ENCODE data around the gene NCAN.

NCAN gene

DNA sequence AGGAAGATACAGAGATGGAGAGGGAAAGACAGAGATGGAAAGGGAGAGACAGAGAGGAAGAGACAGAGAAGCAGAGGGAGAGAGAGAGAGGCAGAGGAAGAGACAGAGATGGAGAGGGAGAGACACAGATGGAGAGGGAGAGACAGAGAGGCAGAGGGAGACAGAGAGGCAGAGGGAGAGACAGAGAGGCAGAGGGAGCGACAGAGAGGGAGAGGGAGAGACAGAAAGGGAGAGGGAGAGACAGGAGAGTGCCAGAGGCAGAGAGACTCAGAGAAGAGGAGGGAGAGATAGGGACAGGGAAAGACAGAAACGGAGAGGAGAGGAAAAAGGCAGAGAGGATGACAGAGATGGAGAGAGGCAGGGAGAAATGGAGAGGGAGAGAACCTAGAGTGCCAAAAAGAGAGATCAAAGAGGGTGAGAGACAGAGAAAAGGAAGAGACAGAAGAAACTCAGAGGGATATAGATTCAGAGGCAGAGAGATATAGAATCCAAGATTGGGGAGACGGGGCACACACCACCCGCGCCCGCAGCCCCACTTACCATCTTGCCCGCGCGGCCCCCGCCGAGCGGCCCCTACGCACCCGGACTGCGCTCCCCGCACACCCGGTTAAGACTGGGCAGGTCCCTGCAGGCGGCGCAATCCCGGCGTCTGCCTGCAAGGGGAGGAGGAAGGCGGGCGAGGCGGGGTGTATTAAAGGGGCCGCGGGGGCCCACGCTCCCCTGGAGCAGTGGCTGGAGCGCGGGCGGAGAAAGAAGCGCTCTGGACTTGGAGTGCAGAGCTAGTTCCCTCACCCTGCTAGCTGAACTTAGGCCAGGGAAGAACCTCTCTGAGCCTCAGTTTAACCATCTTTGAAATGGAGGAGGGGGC is 50.7 kb downstream of the NCAN start:
- no peak for DNase-seq

DNA sequence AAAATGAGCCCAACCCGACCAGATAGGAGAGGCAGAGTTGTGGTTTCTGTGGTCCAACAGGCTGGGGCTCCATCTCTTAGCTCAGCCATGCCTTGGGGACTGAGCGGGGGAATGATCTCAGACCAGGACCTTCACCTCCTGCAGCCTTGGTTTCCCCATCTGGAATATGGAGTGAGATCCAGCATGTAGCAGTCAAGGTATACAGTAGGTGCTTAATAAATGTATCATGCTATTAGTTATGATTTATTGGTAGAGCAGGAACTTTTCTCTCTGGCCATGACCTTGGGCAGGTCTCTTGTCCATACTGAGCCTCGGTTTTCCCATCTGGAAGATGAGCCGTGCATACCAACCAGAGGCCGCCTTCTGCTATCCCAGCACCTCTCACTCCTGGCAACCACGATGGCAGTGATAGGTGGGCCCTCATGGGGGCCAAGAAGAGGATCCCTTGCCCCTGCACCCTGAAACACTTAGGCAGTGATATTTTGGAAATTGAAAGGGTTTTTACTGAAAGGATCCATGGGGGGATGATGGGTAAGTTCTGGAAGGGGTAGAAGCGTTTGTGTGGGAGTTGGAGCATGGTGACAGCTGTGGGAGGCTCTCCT is 52.2 kb downstream of the NCAN start:
- no peak for DNase-seq

DNA sequence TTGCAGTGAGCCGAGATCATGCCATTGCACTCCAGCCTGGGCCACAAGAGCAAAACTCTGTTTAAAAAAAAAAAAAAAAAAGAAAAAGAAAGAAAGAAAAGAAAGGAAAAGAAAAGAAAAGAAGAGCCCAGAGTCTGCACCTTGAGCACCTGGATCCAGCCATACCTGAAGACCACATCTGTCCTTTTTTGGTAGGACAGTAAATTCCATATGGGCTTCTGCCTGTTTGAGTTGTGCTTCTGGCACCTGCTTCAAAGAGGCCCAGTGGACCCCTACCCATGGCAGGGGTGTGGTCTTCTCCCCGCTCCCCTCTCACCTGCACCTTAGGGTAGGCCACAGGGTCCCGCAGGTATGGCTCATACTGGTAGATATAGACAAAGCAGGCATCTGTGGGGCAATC is 55.5 kb downstream of the NCAN start:
- DNase-seq: no peak

DNA sequence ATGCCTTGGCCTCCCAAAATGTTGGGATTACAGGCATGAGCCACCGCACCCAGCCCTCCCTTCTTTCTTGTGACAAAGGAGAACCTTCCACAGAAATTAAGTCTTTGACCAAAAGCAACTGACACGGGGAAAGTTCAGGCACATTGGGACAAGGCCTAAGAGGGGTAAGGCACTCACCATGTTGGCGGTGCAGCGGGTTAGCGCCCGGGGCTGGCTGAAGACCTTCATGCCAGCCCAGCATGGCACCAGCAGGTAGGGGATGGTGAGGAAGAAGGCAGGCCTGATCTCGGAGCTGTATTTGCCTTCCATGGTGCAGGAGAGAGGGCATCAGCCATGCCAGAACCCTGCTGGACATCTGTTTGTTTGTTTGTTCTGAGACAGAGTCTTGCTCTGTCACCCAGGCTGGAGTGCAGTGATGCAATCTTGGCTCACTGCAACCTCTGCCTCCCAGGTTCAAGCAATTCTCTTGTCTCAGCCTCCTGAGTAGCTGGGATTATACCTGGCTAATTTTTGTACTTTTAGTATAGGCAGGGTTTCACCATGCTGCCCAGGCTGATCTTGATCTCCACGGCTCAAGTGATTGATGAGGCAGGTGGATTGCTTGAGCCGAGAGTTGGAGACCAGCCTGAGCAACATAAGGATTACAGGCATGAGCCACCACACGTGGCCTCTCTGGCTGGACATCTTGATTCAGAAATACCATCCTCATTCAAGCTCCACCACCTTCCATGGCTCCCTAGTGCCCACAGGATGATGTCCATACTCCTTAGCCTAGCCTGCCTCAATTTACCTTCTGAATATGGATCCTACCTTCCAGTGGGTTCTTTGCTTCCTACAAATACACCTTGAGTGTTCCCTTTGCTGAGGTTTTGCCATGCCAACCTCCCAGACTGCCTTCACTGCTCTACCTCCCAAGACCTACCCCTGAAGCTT is 57.0 kb downstream of the NCAN start:
- no peak for DNase-seq

DNA sequence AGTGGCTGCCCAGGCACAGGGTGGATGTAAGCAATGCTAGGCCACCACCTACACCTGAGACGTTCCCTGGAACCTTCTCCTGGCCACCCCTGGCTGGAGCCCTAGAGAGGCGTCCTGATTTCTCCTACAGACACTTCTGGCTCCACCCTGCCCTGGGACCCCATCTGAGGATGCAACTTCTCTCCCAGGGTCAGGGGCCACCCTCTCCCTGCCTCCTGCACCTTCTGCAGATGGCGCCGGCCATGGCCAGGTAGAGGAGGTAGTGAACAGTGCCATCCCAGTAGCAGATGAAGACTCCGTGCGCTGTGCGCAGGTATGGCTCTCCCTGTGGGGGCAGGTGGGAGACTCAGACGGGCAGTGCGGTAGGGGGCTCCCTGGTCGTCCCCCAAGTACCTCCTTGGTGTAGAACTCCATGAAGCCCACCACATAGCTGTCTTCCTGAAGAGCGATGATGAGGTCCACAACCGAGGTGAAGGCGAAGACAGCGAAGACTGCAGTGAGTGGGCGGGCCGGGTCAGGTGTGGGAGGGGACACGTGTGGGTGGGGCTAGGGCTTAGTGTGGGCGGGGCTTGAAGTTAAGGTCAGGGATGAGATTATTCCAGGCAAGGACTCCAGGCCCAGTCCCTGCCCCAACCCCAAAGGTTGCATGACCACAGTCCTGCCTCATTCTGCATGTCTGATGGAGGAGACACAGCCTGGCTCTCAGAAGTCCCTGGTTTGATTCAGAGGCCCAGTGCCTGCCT is 58.4 kb downstream of the NCAN start:
- DNase-seq: no peak

DNA sequence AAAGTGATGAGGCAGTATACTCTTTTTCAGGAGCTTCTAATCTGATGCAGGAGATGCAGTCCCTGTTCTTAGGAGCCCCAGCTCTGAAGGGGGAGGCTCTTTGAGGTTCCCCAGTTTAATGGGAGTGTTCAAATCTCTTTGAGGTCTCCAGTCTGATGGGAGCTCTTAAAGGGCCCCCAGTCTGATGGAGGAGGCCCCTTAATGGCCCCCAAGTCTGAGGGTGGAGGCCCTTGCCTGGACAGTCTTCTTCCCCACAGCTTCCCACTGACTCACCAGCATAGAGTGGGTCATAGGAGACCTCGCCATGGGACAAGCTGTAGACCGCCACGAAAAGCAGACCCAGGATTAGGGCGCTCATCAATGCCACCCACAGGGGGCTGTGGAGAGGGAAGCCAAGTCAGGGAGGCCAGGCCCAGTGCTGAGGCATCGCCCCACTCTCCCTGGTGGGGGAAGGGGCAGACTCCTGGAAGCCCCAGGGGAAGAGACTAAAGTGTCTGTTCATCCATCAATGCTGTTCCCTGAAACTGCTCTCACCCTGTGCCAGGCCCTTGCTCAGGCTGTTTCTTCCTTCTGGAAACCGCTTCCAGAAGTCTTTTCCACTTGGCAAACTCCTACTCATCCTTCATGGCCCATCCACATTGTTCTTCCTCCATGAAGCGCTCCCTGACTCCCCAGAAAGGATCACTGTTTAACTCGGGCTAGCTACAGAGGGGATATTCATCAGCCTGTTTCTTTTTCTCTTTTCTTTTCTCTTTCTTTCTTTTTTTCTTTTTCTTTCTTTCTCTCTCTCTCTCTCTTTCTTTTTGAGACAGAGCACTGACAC is 59.2 kb downstream of the NCAN start:
- DNase-seq: no peak

DNA sequence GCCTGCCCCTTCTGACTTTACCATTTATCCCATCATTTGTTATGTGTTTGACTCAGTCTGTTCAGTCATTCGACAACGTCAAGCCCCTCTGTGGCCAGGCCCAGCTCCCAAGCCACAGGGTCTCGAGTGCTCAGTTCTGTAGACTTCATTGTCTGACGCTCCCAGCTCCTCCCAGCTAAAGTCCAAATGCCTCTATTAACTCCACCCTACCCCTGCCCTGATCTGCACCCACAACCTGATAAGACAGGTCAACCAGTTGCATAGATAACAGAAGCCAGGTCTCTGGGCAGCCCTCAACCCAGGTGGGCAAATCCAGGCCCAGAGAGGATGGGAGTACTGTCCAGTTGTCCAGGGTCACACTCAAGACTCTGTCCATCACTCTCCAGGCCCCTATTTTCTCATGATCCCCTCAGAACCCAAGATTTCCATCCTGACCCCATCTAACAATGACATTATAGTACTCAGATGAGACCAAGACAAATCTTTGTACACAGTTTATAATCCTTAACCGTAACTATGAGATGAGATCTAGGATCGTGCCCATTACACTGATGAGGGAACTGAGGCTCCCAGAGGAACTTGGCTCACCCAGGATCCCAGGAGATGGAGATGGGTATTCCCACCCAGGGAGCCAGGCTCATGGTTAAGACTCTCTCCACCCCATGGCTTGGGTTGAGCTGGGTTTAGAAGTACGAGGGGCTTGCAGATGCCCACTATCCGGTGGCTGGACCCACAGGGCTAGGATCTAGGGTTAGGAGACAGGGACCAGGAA is 60.3 kb downstream of the NCAN start:
- DNase-seq: no peak

DNA sequence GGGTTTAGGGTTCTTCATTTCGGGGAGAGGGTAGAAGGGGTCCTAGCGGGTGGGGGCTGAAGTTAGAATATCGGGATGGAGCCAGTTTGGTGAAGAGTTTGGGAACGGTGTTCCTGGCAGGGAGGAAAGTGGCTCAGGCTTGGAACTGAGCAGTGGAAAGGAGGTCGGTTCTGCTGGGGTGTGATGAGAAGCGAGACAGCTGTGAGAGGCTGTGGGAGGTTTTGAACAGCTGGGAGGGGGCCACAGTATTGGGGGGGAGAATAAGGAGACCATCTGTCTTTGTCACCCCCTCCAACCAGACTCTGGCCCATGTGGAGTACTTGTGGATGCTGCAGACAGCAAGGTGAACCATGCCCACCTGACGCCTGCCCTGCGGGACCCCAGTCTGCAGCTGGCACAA is 62.4 kb downstream of the NCAN start:
- DNase-seq: no peak

DNA sequence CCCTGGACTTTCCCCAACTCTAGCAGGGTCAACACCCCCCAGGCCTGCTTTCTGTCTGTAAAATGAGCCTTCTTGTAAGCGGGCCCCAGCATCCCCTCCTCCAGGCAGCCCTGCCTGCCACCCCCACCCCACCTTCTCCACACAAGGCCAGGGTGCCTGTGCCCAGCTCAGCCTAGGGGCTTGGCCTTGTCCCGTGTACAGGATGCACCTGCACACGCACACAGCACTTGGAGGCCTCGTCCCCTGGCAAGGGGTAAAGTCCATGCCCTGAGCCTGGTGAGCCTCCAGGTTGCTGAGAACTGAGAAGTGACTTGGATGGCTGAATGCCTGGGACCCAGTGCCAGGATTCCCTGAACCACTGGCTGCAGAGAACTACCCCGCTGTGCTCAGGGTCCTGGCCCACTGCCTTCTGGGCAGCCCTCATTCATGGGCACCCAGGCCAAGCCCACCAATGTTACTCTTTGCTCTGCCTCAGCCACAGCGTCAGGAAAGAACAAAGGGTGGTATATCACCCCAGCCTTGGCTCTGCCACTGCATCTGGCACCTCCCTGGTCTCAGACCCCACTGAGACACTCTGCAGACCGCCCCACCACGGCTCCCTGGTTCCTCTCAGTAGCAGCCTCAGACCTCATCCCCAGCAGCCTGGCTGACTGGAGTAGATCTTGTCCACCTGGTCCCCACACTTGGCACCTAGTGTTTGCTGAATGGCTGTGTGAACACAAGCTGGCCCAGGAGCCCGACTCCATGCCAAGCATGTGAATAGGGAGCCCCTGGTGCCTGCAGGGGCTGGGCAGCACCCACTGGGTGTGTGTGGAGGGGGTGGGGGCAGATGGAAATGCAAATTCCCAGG is 63.2 kb downstream of the NCAN start:
- DNase-seq: no peak

DNA sequence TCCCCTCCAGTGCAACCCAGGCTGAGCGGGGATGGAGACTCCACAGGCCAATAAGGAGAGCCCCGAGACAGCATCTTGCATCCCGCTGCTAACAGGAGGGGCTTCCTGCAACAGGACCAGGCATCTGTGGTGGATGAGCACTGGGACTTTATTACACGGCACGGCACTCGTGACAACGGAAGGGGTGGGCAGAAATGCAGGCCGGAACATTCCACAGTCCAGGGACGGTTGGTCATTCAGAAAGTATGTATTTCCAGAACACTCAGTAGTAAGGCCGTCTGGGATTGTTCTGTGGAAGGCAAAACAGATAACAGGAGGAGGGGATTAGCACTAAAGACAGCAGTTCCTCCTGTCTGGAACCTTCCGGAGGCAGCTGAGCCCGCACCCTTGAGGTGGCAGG is 64.6 kb downstream of the NCAN start:
- DNase-seq: no peak

DNA sequence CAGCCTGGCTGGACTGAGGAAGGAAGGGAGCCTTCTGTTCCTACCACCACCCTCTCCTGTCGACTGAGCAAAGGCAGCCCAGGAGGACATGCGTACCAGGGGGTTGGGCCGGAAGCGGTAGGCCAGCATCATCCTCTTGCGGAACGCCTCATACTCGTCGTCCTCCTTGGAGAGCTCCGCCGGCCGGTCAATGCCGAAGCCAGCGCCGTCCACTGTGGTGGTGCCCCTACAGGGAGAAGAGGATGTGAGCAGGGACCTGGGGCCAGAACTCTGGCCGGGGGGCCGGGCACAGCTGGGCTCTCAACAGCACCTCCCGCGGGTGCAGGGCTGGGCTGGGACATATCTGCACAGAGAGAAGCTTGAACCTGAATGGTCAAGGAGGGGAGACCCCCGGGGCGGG is 65.1 kb downstream of the NCAN start:
- DNase-seq: no peak

DNA sequence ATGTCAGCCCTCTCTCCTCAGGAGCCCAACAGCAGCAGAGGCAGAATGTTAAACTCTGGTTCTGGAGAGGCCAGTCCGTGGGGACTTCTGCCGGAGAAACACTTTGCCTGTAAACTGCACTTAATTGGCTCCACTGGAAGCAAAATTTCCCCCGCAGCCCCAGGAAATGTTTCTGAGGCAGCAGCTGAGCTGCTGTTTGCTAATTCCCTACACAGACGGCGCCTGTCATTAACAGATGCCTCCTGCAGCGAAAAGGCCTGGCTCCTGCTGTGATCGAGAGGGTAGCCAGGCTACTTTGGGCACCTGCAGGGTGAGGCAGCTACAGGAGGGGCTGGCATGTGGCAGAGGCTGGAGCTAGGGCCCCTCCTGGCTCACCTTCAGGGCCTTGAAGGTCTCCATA is 66.6 kb downstream of the NCAN start:
- DNase-seq: no peak

DNA sequence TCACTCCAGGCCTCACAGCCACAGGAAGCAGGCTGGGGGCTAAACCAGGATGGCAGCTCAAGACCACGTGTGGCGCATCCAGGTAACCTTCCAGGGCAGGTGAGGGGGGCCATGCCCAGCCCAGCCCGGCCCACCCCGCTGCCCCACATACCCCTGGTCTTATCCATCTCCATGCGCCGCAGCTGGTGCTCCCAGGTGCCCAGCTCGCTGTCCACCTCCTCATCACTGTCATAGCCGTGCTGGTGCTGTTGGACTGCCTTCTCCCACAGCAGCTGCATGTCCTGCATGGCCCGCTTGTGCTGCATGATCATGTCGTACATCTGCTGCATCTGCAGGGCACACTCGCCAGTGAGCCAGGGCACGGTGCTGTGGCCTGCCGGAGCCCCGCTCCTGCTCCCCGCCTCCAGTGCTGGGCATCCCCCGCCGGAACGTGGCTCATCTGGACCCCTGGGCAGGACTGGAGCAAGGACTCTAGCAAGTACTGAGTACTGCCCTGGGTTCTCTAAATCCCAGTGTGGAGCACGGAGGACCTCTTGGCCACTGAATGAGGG is 67.4 kb downstream of the NCAN start:
- no peak for DNase-seq

DNA sequence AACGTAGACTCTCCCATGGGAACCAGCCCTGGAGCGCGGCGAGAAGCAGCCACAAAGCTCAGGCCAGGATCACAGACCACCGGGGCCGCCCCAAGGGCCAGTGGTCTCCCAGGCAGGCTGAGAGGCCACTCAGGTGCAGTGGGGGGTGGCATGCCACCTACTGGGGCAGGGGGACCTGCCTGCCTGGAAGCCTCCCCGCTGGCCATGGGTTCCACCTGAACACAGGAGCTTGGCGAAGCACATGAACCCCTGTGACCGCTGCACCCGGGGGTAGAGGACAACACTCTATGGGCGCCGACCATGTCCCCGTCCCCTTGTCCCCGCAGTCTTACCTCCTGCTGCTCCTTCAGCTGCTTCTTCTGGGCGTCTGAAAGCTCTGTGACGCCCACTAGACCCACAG is 68.1 kb downstream of the NCAN start:
- no peak for DNase-seq

DNA sequence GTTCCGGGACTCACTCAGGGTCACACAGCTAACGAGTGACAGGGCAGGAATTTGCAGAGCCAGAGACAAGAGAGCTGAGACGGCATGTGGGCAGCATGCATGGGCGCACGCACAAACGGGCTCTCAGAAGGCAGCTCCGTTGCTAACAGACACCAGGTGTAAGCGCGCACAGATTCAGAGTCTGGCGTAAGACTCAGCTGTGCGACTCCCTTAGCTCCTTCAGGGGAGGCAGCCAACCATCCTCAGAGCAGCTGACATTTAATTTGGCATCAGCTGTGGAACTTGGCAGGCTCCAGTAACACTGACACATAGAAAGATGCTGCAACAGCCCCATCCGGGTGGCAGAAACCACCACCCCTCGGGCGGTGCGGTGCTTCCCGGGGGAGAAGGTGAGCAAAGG is 68.8 kb downstream of the NCAN start:
- no peak for DNase-seq

DNA sequence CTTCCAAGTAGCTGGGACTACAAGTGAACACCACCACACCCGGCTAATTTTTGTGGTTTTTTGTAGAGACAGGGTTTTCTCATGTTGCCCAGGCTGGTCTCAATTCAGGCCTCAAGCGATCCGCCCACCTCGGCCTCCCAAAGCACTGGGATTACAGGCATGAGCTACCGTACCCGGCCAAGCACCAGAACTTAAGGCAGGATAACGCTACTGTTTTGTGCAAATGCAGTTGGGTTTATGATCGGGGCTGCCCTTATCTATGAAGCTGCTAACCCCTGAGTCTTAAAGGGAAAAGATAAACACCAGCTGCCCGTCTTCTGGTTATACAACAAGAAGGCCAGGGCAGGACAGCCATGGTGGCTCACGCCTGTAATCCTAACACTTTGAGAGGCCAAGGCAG is 73.9 kb downstream of the NCAN start:
- no peak for DNase-seq

DNA sequence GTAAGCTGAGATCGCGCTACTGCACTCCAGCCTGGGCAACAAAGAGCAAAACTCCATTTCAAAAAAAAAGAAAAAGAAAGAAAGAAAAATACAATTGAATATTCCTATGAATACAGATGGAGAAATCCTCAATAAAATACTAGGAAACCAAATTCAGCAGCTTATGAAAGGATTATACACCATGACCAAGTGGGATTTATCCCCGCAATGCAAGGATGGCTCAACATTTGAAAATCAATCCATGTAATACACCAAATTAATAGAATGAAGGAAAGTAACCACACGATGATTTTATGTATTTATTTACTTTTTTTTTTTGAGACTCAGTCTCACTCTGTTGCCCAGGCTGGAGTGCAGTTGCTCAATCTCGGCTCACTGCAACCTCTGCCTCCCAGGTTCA is 80.8 kb downstream of the NCAN start:
- no peak for DNase-seq

DNA sequence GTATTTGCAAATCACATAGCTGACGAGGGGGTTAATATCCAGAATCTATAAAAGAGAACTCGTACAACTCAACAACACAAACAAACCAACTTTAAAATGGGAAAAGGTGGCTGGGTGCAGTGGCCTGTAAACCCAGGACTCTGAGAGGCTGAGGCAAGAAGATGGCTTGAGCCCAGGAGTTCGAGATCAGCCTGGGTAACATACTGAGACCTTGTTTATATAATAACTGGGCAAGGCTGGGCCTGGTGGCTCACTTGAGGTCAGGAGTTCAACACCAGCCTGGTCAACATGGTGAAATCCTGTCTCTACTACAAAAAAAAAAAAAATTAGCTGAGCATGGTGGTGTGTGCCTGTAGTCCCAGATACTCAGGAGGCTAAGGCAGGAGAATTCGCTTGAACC is 83.2 kb downstream of the NCAN start:
- no peak for DNase-seq

DNA sequence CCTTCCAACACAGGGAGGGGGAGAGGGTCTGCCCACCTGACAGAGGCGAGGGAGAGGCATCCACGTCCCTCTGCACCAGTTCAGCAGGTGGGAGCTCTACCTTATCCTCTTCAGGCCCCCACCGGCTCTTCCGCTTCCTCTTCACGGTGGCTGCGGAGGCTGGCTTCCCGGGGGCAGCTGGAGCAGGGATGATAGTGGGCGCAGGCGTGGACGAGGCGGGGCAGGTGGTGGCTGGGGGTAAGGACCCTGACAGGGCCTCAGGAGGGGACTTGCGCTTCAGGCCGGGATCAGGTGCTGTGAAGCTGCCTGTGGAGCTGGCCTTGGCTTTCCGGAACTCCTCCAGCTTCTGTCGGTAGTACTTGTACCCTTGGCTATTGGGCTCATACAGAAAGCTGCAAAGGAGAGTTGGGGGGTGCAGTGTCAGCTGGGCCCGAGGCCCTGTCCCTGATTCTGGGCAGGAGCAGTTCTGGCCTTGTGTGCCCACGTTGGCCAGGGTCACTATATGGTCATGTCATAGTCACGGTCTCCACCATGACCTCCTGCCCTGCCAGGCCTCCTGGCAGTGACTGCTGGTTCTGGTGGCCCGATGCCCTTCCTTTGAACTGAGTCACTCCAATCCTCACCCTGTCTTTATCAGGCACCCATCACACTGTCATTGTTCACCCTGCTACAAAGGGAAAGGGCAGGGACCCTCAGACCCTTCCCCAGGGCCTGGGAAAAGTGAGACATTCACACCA is 85.4 kb downstream of the NCAN start:
- no peak for DNase-seq
